ENCODE data around the gene MINDY4. TPM values are rescaled to one million over a fixed set of nuclear protein-coding genes. Genes with fewer than 3 reads are reported as not detected.

The MINDY4 gene
- total RNA-seq, 1 experiment from 2014 or later = 3.0 TPM

- no peak overlapping the region for H3K9ac ChIP-seq (ENCODE audit: low read length)
- no peaks in the 10 kb centered on the region for H3F3A ChIP-seq (ENCODE audit: low read length, unreplicated experiment)
- no peaks in the 10 kb centered on the region for H3K27me3 ChIP-seq (ENCODE audit: low read length)
- no peaks in the 10 kb centered on the region for H3K36me3 ChIP-seq (ENCODE audit: low read depth, low read length)
- H3K4me1 ChIP-seq (ENCODE audit: insufficient read depth, low read length) = peaks cover 17% of the 10 kb centered on the region; the same call in 1 of the 2 replicates
- no peaks in the 10 kb centered on the region for H3K9me3 ChIP-seq (ENCODE audit: low read length)
- ChIA-PET CTCF (interaction anchor here (0.6 to 1.2 kb wide), 2 partner anchors 28 to 77 kb away, joined by 4 read pairs; no protein-coding TSS in a partner anchor), POLR2A (ENCODE audit: unreplicated experiment) (no interaction called here)
- H3K27ac ChIP-seq (ENCODE audit: low read length) = no peak overlapping the region
- no peak overlapping the region for H3K4me2 ChIP-seq (ENCODE audit: low read length)
- BruUV-seq (replicated peaks) = no TSS peak
- no peak overlapping the region for H3K4me3 ChIP-seq (ENCODE audit: low read length)
- no peak overlapping the region for H2AFZ ChIP-seq (ENCODE audit: low read length)
- intact Hi-C loops (cut with micrococcal nuclease) = no loop called here
- TF ChIP-seq EZH2phosphoT487 (IDR thresholded peaks at IDR 0.05; ENCODE audit: borderline replicate concordance, low read length) (no peak), EZH2 (IDR thresholded peaks at IDR 0.05; ENCODE audit: low read length, unreplicated experiment) (no peak), CTCF (conservative IDR thresholded peaks at IDR 0.05; ENCODE audit: low read depth, low read length) (no peak)
- H4K20me1 ChIP-seq (ENCODE audit: low read length) = no peaks in the 10 kb centered on the region
- H3K79me2 ChIP-seq (ENCODE audit: low read length) = no peaks in the 10 kb centered on the region
- DNase-seq (peak; percentile 46), ATAC-seq (peak; percentile 75)
- no peaks in the 10 kb centered on the region for H3K9me2 ChIP-seq (replicated peaks; ENCODE audit: low read length)
Measured at GRCh38 chr7:30817371-30817767, 46.2 kb downstream of the MINDY4 start.

- Histone ChIP-seq H3K27ac (ENCODE audit: low read length) (no peak overlapping the region), H4K20me1 (ENCODE audit: low read length) (no peaks in the 10 kb centered on the region), H3K4me2 (ENCODE audit: low read length) (no peak overlapping the region), H3K79me2 (ENCODE audit: low read length) (no peaks in the 10 kb centered on the region), H3K4me1 (ENCODE audit: insufficient read depth, low read length) (0 out of 2 replicates have a peak, but pooled peaks cover 15% of the 10 kb centered on the region), H2AFZ (ENCODE audit: low read length) (no peak overlapping the region), H3K27me3 (ENCODE audit: low read length) (no peaks in the 10 kb centered on the region), H3K9me3 (ENCODE audit: low read length) (no peaks in the 10 kb centered on the region), H3K4me3 (ENCODE audit: low read length) (no peak overlapping the region), H3F3A (ENCODE audit: low read length, unreplicated experiment) (no peaks in the 10 kb centered on the region), H3K9me2 (replicated peaks; ENCODE audit: low read length) (no peaks in the 10 kb centered on the region), H3K36me3 (ENCODE audit: low read depth, low read length) (no peaks in the 10 kb centered on the region), H3K9ac (ENCODE audit: low read length) (no peak overlapping the region)
- ChIA-PET POLR2A (ENCODE audit: unreplicated experiment) (no interaction called here), CTCF (no interaction called here)
- TF ChIP-seq EZH2phosphoT487 (IDR thresholded peaks at IDR 0.05; ENCODE audit: borderline replicate concordance, low read length) = no peak
- no peak for TF ChIP-seq CTCF (conservative IDR thresholded peaks at IDR 0.05; ENCODE audit: low read depth, low read length)
- TF ChIP-seq EZH2 (IDR thresholded peaks at IDR 0.05; ENCODE audit: low read length, unreplicated experiment) = no peak
- ATAC-seq (no peak), DNase-seq (no peak)
- no TSS peak for BruUV-seq (replicated peaks)
- intact Hi-C loops (cut with micrococcal nuclease) = no loop called here
Measured at GRCh38 chr7:30824821-30825720, 53.9 kb downstream of the MINDY4 start.

GRCh38 chr7:30826181-30826580, 55.0 kb downstream of the MINDY4 start:
- H3K9me2 ChIP-seq (replicated peaks; ENCODE audit: low read length) = no peaks in the 10 kb centered on the region
- no peak overlapping the region for H3K27ac ChIP-seq (ENCODE audit: low read length)
- no peaks in the 10 kb centered on the region for H3K27me3 ChIP-seq (ENCODE audit: low read length)
- H3F3A ChIP-seq (ENCODE audit: low read length, unreplicated experiment) = no peaks in the 10 kb centered on the region
- ChIA-PET POLR2A (ENCODE audit: unreplicated experiment) (no interaction called here), CTCF (no interaction called here)
- no peak for TF ChIP-seq CTCF (conservative IDR thresholded peaks at IDR 0.05; ENCODE audit: low read depth, low read length)
- TF ChIP-seq EZH2 (IDR thresholded peaks at IDR 0.05; ENCODE audit: low read length, unreplicated experiment) = no peak
- no peak for TF ChIP-seq EZH2phosphoT487 (IDR thresholded peaks at IDR 0.05; ENCODE audit: borderline replicate concordance, low read length)
- no peaks in the 10 kb centered on the region for H3K79me2 ChIP-seq (ENCODE audit: low read length)
- no peak overlapping the region for H3K4me3 ChIP-seq (ENCODE audit: low read length)
- no peak for ATAC-seq
- H3K4me1 ChIP-seq (ENCODE audit: insufficient read depth, low read length) = peaks cover 18% of the 10 kb centered on the region
- H3K4me2 ChIP-seq (ENCODE audit: low read length) = no peak overlapping the region
- no peak overlapping the region for H3K9ac ChIP-seq (ENCODE audit: low read length)
- no peaks in the 10 kb centered on the region for H4K20me1 ChIP-seq (ENCODE audit: low read length)
- no peaks in the 10 kb centered on the region for H3K36me3 ChIP-seq (ENCODE audit: low read depth, low read length)
- H3K9me3 ChIP-seq (ENCODE audit: low read length) = no peaks in the 10 kb centered on the region
- intact Hi-C loops (cut with micrococcal nuclease) = no loop called here
- DNase-seq = no peak
- BruUV-seq (replicated peaks) = no TSS peak
- no peak overlapping the region for H2AFZ ChIP-seq (ENCODE audit: low read length)

Measured in PC-3 (cell line).